ENCODE measurements around the gene RIMBP2.

The RIMBP2 gene

GRCh38 chr12:130661486-130662255 lies 54.4 kb downstream of the RIMBP2 start:
- Histone ChIP-seq H3K4me3 (ENCODE audit: low read depth, low read length, poor library complexity, severe bottlenecking) (no peak overlapping the region), H3K27ac (ENCODE audit: low read depth, low read length, poor library complexity, severe bottlenecking) (no peak overlapping the region), H3F3A (ENCODE audit: insufficient read depth, low read length) (no peaks in the 10 kb centered on the region), H3K36me3 (ENCODE audit: insufficient read depth, low read length) (no peaks in the 10 kb centered on the region), H3K9me2 (ENCODE audit: low read depth, low read length) (no peaks in the 10 kb centered on the region), H2AFZ (ENCODE audit: low read length) (no peak overlapping the region), H3K9me3 (ENCODE audit: low read length) (no peaks in the 10 kb centered on the region), H3K27me3 (ENCODE audit: insufficient read depth, low read length) (no peaks in the 10 kb centered on the region; the same call in 1 of the 2 replicates), H3K79me2 (ENCODE audit: insufficient read depth, low read length) (no peaks in the 10 kb centered on the region), H3K4me1 (ENCODE audit: insufficient read depth, low read length, severe bottlenecking) (no peaks in the 10 kb centered on the region), H3K4me2 (ENCODE audit: low read length) (no peak overlapping the region), H4K20me1 (ENCODE audit: insufficient read depth, low read length) (no peaks in the 10 kb centered on the region), H3K9ac (ENCODE audit: low read length) (no peak overlapping the region)
- no peak; the same call in 1 of the 2 replicates for TF ChIP-seq CTCF (IDR thresholded peaks at IDR 0.05; ENCODE audit: low read length)
- TF ChIP-seq EZH2 (IDR thresholded peaks at IDR 0.05; ENCODE audit: borderline replicate concordance, low read length): no peak

GRCh38 chr12:130661059-130661458 lies 55.0 kb downstream of the RIMBP2 start:
- Histone ChIP-seq H3K27me3 (ENCODE audit: insufficient read depth, low read length) (no peaks in the 10 kb centered on the region; the same call in 1 of the 2 replicates), H3K9ac (ENCODE audit: low read length) (no peak overlapping the region), H3K4me1 (ENCODE audit: insufficient read depth, low read length, severe bottlenecking) (no peaks in the 10 kb centered on the region), H3K9me2 (ENCODE audit: low read depth, low read length) (no peaks in the 10 kb centered on the region), H4K20me1 (ENCODE audit: insufficient read depth, low read length) (no peaks in the 10 kb centered on the region), H3F3A (ENCODE audit: insufficient read depth, low read length) (no peaks in the 10 kb centered on the region), H2AFZ (ENCODE audit: low read length) (no peak overlapping the region), H3K4me3 (ENCODE audit: low read depth, low read length, poor library complexity, severe bottlenecking) (no peak overlapping the region), H3K27ac (ENCODE audit: low read depth, low read length, poor library complexity, severe bottlenecking) (no peak overlapping the region), H3K36me3 (ENCODE audit: insufficient read depth, low read length) (no peaks in the 10 kb centered on the region), H3K4me2 (ENCODE audit: low read length) (no peak overlapping the region), H3K9me3 (ENCODE audit: low read length) (no peaks in the 10 kb centered on the region), H3K79me2 (ENCODE audit: insufficient read depth, low read length) (no peaks in the 10 kb centered on the region)
- TF ChIP-seq EZH2 (IDR thresholded peaks at IDR 0.05; ENCODE audit: borderline replicate concordance, low read length) (no peak), CTCF (IDR thresholded peaks at IDR 0.05; ENCODE audit: low read length) (no peak)

- H3K9me2 ChIP-seq (ENCODE audit: low read depth, low read length): no peaks in the 10 kb centered on the region
- no peak overlapping the region for H3K27ac ChIP-seq (ENCODE audit: low read depth, low read length, poor library complexity, severe bottlenecking)
- no peaks in the 10 kb centered on the region for H3K4me1 ChIP-seq (ENCODE audit: insufficient read depth, low read length, severe bottlenecking)
- H3K9ac ChIP-seq (ENCODE audit: low read length): no peak overlapping the region
- H3K9me3 ChIP-seq (ENCODE audit: low read length): no peaks in the 10 kb centered on the region
- no peak overlapping the region for H3K4me2 ChIP-seq (ENCODE audit: low read length)
- H3K79me2 ChIP-seq (ENCODE audit: insufficient read depth, low read length): no peaks in the 10 kb centered on the region
- 0 out of 2 replicates have a peak, but pooled peaks cover 6% of the 10 kb centered on the region for H3K27me3 ChIP-seq (ENCODE audit: insufficient read depth, low read length)
- no peaks in the 10 kb centered on the region for H4K20me1 ChIP-seq (ENCODE audit: insufficient read depth, low read length)
- no peak overlapping the region for H2AFZ ChIP-seq (ENCODE audit: low read length)
- H3K36me3 ChIP-seq (ENCODE audit: insufficient read depth, low read length): no peaks in the 10 kb centered on the region
- TF ChIP-seq CTCF (IDR thresholded peaks at IDR 0.05; ENCODE audit: low read length) (no peak), EZH2 (IDR thresholded peaks at IDR 0.05; ENCODE audit: borderline replicate concordance, low read length) (no peak)
- no peak overlapping the region for H3K4me3 ChIP-seq (ENCODE audit: low read depth, low read length, poor library complexity, severe bottlenecking)
- no peaks in the 10 kb centered on the region for H3F3A ChIP-seq (ENCODE audit: insufficient read depth, low read length)
These were observed 57.8 kb downstream of the RIMBP2 start for GRCh38 chr12:130658145-130658911.
